SK-N-MC (cell line): ENCODE results near the gene FMR1NB.

ENCODE experiments used
- EZH2 ChIP-seq: fragments of 200-600 bp; sonication (generic); IDR thresholded peaks from one replicate; pipeline ENCODE4 v1.6.1; 2017; ENCODE audit warnings: antibody characterized with exemption
- FOXP2 ChIP-seq: optimal IDR thresholded peaks from 2 replicates; pipeline ENCODE3; 2011; ENCODE audit warnings: mild to moderate bottlenecking, moderate library complexity; ENCODE audit not compliant: insufficient read depth; ENCODE audit errors: extremely low read length, control extremely low read depth
- POLR2AphosphoS5 ChIP-seq: IDR thresholded peaks from 2 replicates; pipeline ENCODE4 v1.6.1; 2012; ENCODE audit warnings: mild to moderate bottlenecking, low read depth, low read length, borderline replicate concordance

DNA sequence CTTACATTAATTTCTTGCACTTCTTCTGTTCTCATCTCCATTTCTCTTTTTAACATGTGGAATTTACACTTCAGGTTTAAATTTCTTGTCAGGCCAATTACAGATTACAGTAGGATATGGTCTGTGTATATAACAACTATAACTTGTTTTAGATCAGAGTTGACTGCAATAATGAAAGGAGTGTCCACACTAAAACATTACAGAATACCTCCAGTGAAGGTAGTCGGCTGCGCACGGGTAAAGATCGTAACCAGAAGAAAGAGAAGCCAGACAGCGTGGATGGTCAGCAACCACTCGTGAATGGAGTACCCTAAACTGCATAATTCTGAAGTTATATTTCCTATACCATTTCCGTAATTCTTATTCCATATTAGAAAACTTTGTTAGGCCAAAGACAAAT is 32.6 kb upstream of the FMR1NB start:
- TF ChIP-seq POLR2AphosphoS5 (no peak), EZH2 (no peak), FOXP2 (no peak)
